ENCODE results near the gene PAM.

- TF ChIP-seq POLR2AphosphoS5 (IDR thresholded peaks at IDR 0.05; ENCODE audit: low read depth, low read length) (no peak), CTCF (IDR thresholded peaks at IDR 0.05; ENCODE audit: control extremely low read depth in 1 of 3, insufficient read depth in 1 of 3, low read depth in 1 of 3, low read length in 3 of 3) (no peak), GABPA (IDR thresholded peaks at IDR 0.05; ENCODE audit: borderline replicate concordance, insufficient read depth, low read length) (no peak), ZNF274 (IDR thresholded peaks at IDR 0.05; ENCODE audit: borderline replicate concordance, extremely low read depth, low read length) (no peak), POLR2A (IDR thresholded peaks at IDR 0.05; ENCODE audit: control extremely low read depth in 1 of 2, low read depth in 2 of 2, low read length in 2 of 2) (no peak)
These were observed 133.4 kb downstream of the PAM start for GRCh38 chr5:102888483-102888882.

All from H1 (cell line).